Measurements from ENCODE around the gene PTPRO. TPM values are rescaled to one million over a fixed set of nuclear protein-coding genes. Genes with fewer than 3 reads are reported as not detected.

PTPRO gene
- total and polyA plus RNA-seq, 10 of the 15 experiments (the other 5 are each of a cell fraction or from before 2014, with no cell fraction given), result 1.2 to 5.3 (median 3.5) TPM

DNA sequence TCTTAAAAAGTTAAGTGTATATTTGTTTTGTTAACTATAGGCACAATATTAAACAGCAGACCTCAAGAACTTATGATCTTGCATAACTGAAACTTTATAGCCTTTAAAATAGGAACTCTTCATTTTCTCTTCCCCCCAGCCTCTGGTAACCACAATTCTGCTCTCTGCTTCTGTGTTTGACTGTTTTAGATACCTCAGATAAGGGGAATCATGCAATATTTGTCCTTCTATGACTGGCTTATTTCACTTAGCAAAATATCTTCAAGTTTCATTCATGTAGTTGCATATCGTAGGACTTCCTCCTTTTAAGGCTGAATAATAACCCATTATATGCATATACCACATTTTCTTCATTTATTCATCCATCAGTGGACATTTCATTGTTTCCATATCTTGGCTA, 131.3 kb downstream of the PTPRO start:
- SMC1A ChIA-PET (ENCODE audit: uncharacterized antibody, unreplicated experiment), result no interaction called here
- FAIRE-seq (no peak), DNase-seq (ENCODE audit: low read depth, low spot score) (peak; percentile 5), ATAC-seq (peak; percentile 73)
- Histone ChIP-seq H3K27me3 (replicated peaks in 1 of 2; ENCODE audit: control insufficient read depth in 2 of 2, insufficient read depth in 2 of 2, low read length in 1 of 2) (no peaks in the 10 kb centered on the region), H3K79me2 (ENCODE audit: control insufficient read depth, insufficient read depth, low read length) (no peaks in the 10 kb centered on the region), H4K20me1 (ENCODE audit: control insufficient read depth, insufficient read depth) (no peaks in the 10 kb centered on the region), H3K4me2 (ENCODE audit: control insufficient read depth, insufficient read depth) (no peak overlapping the region), H3K4me3 (no peak overlapping the region), H3K36me3 (ENCODE audit: control insufficient read depth in 2 of 2, insufficient read depth in 2 of 2, low read length in 1 of 2) (no peaks in the 10 kb centered on the region), H2AFZ (ENCODE audit: control insufficient read depth, low read depth, low read length) (no peak overlapping the region), H3K4me1 (ENCODE audit: control insufficient read depth, insufficient read depth, low read length) (no peaks in the 10 kb centered on the region), H3K27ac (ENCODE audit: control insufficient read depth, insufficient read depth) (no peak overlapping the region), H3K9ac (ENCODE audit: control insufficient read depth, insufficient read depth, low read length) (no peak overlapping the region), H3K9me3 (replicated peaks; ENCODE audit: control insufficient read depth, insufficient read depth, low read length) (no peaks in the 10 kb centered on the region)
- RAD21 ChIA-PET (ENCODE audit: unreplicated experiment), result no interaction called here
- POLR2A ChIA-PET, result no interaction called here
- 30% methylated on average over 1 of the region's 1 CpG for WGBS (ENCODE audit: insufficient coverage, insufficient replicate concordance, low lambda C conversion rate, missing lambda C conversion rate)
- BruUV-seq (replicated peaks), result no TSS peak
- intact Hi-C loops (cut with micrococcal nuclease; ENCODE audit: unreplicated experiment), result no loop called here
- CTCF ChIA-PET, result no interaction called here
- in situ Hi-C loops (cut with MboI), result no loop called here
- TF ChIP-seq ZNF207 (IDR thresholded peaks at IDR 0.05; ENCODE audit: borderline replicate concordance) (no peak), EP300 (IDR thresholded peaks at IDR 0.05; ENCODE audit: borderline replicate concordance in 1 of 2, control insufficient read depth in 1 of 2, low read depth in 2 of 2, low read length in 2 of 2) (0 out of 4 replicates have a peak, but pooled peaks of 1 of the 2 experiments have one; percentile 23), RUNX3 (IDR thresholded peaks at IDR 0.05; ENCODE audit: low read length) (peak; percentile 92), BACH1 (IDR thresholded peaks at IDR 0.05; ENCODE audit: borderline replicate concordance) (no peak), ESRRA (IDR thresholded peaks at IDR 0.05; ENCODE audit: low read length) (no peak), EED (IDR thresholded peaks at IDR 0.05; ENCODE audit: low read depth) (no peak), REST (IDR thresholded peaks at IDR 0.05; ENCODE audit: low read depth, low read length) (no peak), NRF1 (conservative IDR thresholded peaks at IDR 0.05; ENCODE audit: low read depth, low read length) (no peak), EGR1 (IDR thresholded peaks at IDR 0.05; ENCODE audit: borderline replicate concordance in 1 of 2, low read depth in 2 of 2, low read length in 2 of 2) (no peak), PBX3 (IDR thresholded peaks at IDR 0.05; ENCODE audit: insufficient replicate concordance, low read depth, low read length) (no peak), MXI1 (IDR thresholded peaks at IDR 0.05; ENCODE audit: low read depth, low read length) (no peak), IRF3 (IDR thresholded peaks at IDR 0.05) (no peak), NFYA (IDR thresholded peaks at IDR 0.05; ENCODE audit: borderline replicate concordance, low read depth, low read length) (no peak), ZNF24 (IDR thresholded peaks at IDR 0.05) (0 out of 2 replicates have a peak, but pooled peaks have one; percentile 19)
- TF ChIP-seq, protein P1, sequence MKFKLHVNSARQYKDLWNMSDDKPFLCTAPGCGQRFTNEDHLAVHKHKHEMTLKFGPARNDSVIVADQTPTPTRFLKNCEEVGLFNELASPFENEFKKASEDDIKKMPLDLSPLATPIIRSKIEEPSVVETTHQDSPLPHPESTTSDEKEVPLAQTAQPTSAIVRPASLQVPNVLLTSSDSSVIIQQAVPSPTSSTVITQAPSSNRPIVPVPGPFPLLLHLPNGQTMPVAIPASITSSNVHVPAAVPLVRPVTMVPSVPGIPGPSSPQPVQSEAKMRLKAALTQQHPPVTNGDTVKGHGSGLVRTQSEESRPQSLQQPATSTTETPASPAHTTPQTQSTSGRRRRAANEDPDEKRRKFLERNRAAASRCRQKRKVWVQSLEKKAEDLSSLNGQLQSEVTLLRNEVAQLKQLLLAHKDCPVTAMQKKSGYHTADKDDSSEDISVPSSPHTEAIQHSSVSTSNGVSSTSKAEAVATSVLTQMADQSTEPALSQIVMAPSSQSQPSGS (IDR thresholded peaks at IDR 0.05; ENCODE audit: low read length), result 0 out of 2 replicates have a peak, but pooled peaks have one; percentile 33
- TF ChIP-seq, protein P2, sequence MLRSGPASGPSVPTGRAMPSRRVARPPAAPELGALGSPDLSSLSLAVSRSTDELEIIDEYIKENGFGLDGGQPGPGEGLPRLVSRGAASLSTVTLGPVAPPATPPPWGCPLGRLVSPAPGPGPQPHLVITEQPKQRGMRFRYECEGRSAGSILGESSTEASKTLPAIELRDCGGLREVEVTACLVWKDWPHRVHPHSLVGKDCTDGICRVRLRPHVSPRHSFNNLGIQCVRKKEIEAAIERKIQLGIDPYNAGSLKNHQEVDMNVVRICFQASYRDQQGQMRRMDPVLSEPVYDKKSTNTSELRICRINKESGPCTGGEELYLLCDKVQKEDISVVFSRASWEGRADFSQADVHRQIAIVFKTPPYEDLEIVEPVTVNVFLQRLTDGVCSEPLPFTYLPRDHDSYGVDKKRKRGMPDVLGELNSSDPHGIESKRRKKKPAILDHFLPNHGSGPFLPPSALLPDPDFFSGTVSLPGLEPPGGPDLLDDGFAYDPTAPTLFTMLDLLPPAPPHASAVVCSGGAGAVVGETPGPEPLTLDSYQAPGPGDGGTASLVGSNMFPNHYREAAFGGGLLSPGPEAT (IDR thresholded peaks at IDR 0.05; ENCODE audit: low read depth), result no peak

Data from GM12878 (cell line).